ENCODE results near the gene PGAP3. TPM values are rescaled to one million over a fixed set of nuclear protein-coding genes. Genes with fewer than 3 reads are reported as not detected.
"Not testable (repeated sequence)": the region's sequence is repeated elsewhere in the genome, so short reads cannot be mapped to it uniquely, and the experiment has no call there.

PGAP3 gene
- total RNA-seq, 3 donors from 2014 or later, result 11.7 to 23.7 (median 21.6) TPM

DNA sequence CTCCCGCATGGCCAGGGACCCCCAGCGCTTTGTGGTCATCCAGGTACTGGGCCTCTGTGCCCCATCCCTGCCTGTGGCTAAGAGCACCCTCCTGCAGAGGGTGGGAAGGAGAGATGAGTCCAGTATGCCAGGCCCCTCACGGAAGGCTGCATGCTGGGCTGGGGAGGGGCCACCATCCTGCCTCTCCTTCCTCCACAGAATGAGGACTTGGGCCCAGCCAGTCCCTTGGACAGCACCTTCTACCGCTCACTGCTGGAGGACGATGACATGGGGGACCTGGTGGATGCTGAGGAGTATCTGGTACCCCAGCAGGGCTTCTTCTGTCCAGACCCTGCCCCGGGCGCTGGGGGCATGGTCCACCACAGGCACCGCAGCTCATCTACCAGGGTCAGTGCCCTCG, 38.8 kb upstream of the PGAP3 start:
- H3K36me3 ChIP-seq, result no peaks in the 10 kb centered on the region
- TF ChIP-seq POLR2AphosphoS5 (IDR thresholded peaks at IDR 0.05) (no peak), POLR2A (IDR thresholded peaks at IDR 0.05) (no peak)
- TF ChIP-seq, protein P1, sequence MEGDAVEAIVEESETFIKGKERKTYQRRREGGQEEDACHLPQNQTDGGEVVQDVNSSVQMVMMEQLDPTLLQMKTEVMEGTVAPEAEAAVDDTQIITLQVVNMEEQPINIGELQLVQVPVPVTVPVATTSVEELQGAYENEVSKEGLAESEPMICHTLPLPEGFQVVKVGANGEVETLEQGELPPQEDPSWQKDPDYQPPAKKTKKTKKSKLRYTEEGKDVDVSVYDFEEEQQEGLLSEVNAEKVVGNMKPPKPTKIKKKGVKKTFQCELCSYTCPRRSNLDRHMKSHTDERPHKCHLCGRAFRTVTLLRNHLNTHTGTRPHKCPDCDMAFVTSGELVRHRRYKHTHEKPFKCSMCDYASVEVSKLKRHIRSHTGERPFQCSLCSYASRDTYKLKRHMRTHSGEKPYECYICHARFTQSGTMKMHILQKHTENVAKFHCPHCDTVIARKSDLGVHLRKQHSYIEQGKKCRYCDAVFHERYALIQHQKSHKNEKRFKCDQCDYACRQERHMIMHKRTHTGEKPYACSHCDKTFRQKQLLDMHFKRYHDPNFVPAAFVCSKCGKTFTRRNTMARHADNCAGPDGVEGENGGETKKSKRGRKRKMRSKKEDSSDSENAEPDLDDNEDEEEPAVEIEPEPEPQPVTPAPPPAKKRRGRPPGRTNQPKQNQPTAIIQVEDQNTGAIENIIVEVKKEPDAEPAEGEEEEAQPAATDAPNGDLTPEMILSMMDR (IDR thresholded peaks at IDR 0.05), result no peak
- intact Hi-C loops (cut with DNase I; ENCODE audit: low total_unique reads), result no loop called here
- H3K4me3 ChIP-seq, result no peak overlapping the region
- DNase-seq (ENCODE audit: low spot score in 2 of 2), result no peak
- no peaks in the 10 kb centered on the region for H3K9me3 ChIP-seq
- no peak overlapping the region for H3K27ac ChIP-seq
- H3K4me1 ChIP-seq, result peaks cover 4 to 10% of the 10 kb centered on the region in 2 donors
- H3K27me3 ChIP-seq, result no peaks in the 10 kb centered on the region

DNA sequence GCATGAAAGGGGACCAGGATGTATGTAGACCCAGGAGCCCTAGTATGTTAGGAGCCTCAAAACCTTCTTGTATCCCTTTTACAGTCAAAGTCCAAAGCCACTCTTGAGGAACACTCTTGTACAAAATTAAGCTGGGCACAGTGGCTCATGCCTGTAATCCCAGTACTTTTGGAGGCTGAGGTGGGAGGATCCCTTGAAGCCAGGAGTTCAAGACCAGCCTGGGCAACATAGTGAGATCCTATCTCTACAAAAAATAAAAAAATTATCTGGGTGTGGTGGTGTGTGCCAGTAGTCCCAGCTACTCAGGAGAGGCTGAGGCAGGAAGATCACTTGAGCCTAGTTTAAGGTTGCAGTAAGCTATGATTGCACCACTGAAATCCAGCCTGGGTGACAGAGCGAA, 38.1 kb upstream of the PGAP3 start:
- H3K27me3 ChIP-seq; intact Hi-C loops (cut with DNase I; ENCODE audit: low total_unique reads); H3K36me3 ChIP-seq; H3K4me3 ChIP-seq; H3K27ac ChIP-seq; DNase-seq (ENCODE audit: low spot score in 2 of 2); H3K9me3 ChIP-seq: not testable (repeated sequence)
- peaks cover 4 to 10% of the 10 kb centered on the region in 2 donors for H3K4me1 ChIP-seq

DNA sequence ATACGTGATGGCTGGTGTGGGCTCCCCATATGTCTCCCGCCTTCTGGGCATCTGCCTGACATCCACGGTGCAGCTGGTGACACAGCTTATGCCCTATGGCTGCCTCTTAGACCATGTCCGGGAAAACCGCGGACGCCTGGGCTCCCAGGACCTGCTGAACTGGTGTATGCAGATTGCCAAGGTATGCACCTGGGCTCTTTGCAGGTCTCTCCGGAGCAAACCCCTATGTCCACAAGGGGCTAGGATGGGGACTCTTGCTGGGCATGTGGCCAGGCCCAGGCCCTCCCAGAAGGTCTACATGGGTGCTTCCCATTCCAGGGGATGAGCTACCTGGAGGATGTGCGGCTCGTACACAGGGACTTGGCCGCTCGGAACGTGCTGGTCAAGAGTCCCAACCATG, 36.9 kb upstream of the PGAP3 start:
- peaks cover 4 to 9% of the 10 kb centered on the region in 2 donors for H3K4me1 ChIP-seq
- no peaks in the 10 kb centered on the region for H3K9me3 ChIP-seq
- no peak for DNase-seq (ENCODE audit: low spot score in 2 of 2)
- H3K36me3 ChIP-seq, result no peaks in the 10 kb centered on the region
- no peak overlapping the region for H3K27ac ChIP-seq
- TF ChIP-seq POLR2A (IDR thresholded peaks at IDR 0.05) (no peak), POLR2AphosphoS5 (IDR thresholded peaks at IDR 0.05) (no peak)
- TF ChIP-seq, protein P1 (IDR thresholded peaks at IDR 0.05), result no peak
- H3K27me3 ChIP-seq, result no peaks in the 10 kb centered on the region
- H3K4me3 ChIP-seq, result no peak overlapping the region
- intact Hi-C loops (cut with DNase I; ENCODE audit: low total_unique reads), result no loop called here

DNA sequence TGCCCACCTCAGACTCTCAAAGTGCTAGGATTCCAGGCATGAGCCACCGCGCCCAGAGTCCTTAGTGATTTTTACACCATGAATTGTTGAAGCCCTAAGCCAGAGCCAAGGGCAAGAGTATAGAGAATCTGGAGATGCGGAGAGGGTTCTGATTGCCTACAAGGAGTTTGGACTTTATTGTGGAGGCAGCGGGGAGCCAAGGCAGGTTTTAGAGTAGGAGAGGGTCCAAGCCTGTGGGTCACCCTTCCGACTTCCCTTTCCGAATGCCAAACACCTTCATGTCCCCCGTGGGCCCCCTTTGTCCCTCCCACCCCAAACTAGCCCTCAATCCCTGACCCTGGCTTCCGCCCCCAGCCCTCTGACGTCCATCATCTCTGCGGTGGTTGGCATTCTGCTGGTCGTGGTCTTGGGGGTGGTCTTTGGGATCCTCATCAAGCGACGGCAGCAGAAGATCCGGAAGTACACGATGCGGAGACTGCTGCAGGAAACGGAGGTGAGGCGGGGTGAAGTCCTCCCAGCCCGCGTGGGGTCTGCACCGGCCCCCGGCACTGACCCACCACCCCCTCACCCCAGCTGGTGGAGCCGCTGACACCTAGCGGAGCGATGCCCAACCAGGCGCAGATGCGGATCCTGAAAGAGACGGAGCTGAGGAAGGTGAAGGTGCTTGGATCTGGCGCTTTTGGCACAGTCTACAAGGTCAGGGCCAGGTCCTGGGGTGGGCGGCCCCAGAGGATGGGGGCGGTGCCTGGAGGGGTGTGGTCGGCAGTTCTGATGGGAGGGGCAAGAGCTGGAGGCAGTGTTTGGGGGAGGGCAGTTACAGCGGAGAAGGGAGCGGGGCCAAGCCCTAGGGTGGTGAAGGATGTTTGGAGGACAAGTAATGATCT, 35.4 kb upstream of the PGAP3 start:
- no peaks in the 10 kb centered on the region for H3K4me1 ChIP-seq
- H3K36me3 ChIP-seq, result no peaks in the 10 kb centered on the region
- no peak overlapping the region for H3K4me3 ChIP-seq
- peak overlapping the region; percentile 19 to 48 for H3K27ac ChIP-seq
- TF ChIP-seq POLR2AphosphoS5 (IDR thresholded peaks at IDR 0.05), result no peak
- TF ChIP-seq POLR2A (IDR thresholded peaks at IDR 0.05), result no peak
- TF ChIP-seq, protein P1 (IDR thresholded peaks at IDR 0.05), result no peak
- DNase-seq (ENCODE audit: low spot score in 2 of 2), result no peak
- H3K9me3 ChIP-seq, result no peaks in the 10 kb centered on the region
- no peaks in the 10 kb centered on the region for H3K27me3 ChIP-seq
- intact Hi-C loops (cut with DNase I; ENCODE audit: low total_unique reads), result no loop called here

DNA sequence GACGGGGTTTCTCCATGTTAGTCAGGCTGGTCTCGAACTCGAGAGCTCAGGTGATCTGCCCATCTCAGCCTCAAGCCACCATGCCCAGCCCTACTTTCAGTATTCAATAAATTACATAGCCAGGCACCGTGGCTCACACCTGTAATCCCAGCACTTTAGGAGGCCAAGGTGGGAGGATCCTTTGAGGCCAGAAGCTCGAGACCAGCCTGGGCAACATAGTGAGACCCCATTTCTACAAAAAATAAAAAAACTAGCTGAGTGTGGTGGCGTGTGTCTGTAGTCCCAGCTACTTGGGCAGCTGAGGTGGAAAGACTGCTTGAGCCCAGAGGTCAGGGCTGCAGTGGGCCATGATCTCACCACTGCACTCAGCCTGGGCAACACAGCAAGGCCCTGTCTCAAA, 34.2 kb upstream of the PGAP3 start:
- Histone ChIP-seq H3K36me3 (no peaks in the 10 kb centered on the region), H3K9me3 (no peaks in the 10 kb centered on the region), H3K4me3 (no peak overlapping the region), H3K4me1 (peaks cover 0 to 1% of the 10 kb centered on the region in 2 donors), H3K27ac (no peak overlapping the region), H3K27me3 (no peaks in the 10 kb centered on the region)
- intact Hi-C loops (cut with DNase I; ENCODE audit: low total_unique reads), result no loop called here
- no peak for DNase-seq (ENCODE audit: low spot score in 2 of 2)
- TF ChIP-seq POLR2AphosphoS5 (IDR thresholded peaks at IDR 0.05) (no peak), POLR2A (IDR thresholded peaks at IDR 0.05) (no peak)
- TF ChIP-seq, protein P1 (IDR thresholded peaks at IDR 0.05), result no peak

All from breast epithelium (tissue), 4 donors.